Raji (cell line): ENCODE data around the gene NBL1.

Source experiments
- POLR2A ChIP-seq: IDR thresholded peaks from 2 replicates; pipeline ENCODE4 v1.6.1; 2011; ENCODE audit warnings: low read depth, low read length, control low read depth; ENCODE audit not compliant: insufficient read depth

The NBL1 gene

DNA sequence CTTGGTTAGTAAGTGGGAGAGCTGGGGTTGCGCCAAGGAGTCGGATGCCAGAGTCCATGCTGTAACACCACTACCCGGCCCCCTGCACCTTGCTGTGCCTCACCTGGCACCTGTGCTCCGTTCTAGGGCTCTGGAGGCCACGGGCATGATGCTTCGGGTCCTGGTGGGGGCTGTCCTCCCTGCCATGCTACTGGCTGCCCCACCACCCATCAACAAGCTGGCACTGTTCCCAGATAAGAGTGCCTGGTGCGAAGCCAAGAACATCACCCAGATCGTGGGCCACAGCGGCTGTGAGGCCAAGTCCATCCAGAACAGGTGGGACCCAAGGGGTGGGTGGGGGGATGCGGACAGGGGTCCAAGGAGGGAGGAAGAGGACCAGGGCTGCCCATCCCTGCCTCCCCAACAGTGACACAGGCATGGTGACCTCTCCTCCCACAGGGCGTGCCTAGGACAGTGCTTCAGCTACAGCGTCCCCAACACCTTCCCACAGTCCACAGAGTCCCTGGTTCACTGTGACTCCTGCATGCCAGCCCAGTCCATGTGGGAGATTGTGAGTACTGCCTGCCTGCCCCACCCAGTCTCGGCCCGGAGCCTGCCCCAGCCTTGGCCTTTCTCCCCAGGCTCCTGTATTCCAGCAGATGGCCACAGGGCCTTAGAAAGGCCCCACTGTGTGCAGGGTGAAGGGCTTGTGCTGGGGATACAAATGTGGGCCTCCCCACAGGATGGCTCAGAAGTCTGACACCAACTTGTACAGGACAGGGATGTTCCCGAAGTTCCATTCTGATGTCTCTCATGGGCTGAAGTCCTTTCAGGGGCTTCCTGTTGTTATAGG lies 11.0 kb downstream of the NBL1 start:
- no peak for TF ChIP-seq POLR2A

DNA sequence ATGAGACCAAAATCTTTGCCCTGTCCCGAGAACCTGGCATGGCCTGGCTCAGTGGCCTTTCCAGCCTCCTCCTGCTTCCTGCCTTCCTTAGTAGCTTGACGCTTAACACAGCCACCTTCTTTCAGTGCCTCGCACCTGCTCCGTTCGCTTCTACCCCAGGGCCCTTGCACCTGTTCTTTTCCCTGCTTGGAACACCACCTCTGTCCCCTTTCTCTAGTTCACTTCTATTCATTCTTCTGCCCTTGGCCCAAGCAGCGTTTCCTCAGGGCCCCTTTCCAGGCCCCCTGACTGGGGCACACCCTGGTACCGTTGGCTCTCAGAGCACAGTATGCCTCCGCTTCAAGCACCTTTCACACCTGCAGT lies 11.6 kb downstream of the NBL1 start:
- TF ChIP-seq POLR2A = no peak

- TF ChIP-seq POLR2A = no peak
These were observed 12.1 kb downstream of the NBL1 start for GRCh38 chr1:19656134-19656779.

DNA sequence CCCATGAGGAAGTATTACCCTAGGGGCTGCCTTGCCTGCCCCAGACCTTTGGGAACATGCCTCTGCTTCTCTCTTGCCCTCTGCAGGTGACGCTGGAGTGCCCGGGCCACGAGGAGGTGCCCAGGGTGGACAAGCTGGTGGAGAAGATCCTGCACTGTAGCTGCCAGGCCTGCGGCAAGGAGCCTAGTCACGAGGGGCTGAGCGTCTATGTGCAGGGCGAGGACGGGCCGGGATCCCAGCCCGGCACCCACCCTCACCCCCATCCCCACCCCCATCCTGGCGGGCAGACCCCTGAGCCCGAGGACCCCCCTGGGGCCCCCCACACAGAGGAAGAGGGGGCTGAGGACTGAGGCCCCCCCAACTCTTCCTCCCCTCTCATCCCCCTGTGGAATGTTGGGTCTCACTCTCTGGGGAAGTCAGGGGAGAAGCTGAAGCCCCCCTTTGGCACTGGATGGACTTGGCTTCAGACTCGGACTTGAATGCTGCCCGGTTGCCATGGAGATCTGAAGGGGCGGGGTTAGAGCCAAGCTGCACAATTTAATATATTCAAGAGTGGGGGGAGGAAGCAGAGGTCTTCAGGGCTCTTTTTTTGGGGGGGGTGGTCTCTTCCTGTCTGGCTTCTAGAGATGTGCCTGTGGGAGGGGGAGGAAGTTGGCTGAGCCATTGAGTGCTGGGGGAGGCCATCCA lies 12.8 kb downstream of the NBL1 start:
- TF ChIP-seq POLR2A = no peak

DNA sequence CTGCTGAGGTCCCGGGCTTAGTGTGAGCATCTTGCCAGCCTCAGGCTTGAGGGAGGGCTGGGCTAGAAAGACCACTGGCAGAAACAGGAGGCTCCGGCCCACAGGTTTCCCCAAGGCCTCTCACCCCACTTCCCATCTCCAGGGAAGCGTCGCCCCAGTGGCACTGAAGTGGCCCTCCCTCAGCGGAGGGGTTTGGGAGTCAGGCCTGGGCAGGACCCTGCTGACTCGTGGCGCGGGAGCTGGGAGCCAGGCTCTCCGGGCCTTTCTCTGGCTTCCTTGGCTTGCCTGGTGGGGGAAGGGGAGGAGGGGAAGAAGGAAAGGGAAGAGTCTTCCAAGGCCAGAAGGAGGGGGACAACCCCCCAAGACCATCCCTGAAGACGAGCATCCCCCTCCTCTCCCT lies 13.4 kb downstream of the NBL1 start:
- no peak for TF ChIP-seq POLR2A

GRCh38 chr1:19658186-19658585 lies 14.1 kb downstream of the NBL1 start:
- TF ChIP-seq POLR2A = no peak

DNA sequence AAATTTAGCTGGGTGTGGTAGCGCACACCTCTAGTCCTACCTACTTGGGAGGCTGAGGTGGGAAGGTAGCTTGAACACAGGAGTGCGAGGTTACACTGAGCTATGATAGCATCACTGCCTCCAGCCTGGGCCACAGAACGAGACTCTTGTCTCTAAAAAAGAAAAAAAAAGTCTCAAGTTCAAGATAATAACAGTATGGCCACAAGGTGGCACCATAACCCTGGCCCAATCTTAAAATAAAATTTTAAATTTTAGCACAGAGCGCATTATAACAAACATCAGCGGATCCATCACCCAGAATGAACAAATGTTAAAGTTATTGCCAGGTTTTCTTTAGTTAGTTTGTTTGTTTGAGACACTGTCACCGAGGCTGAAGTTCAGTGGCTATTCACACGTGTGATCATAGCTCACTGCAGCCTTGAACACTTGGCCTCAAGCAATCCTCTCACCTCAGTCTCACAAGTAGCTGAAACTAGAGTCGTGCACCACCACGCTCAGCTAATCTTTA lies 17.7 kb downstream of the NBL1 start:
- no peak for TF ChIP-seq POLR2A

DNA sequence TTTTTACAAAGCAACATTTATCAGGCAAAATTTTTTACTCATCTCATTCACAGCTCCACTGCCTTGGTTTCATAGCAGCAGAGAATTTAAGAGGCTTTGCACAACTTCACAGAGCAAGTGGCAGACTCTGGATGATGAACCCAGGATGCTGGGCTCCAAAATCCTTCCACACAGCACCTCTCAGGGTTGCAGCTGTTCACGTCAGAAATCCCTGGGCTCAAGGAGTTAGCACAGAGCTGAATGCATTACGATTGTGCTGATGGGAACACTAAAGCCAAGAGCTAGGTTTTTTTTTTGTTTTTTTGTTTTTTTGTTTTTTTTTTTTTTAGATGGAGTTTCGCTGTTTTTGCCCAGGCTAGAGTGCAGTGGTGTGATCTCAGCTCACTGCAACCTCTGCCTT lies 18.2 kb downstream of the NBL1 start:
- TF ChIP-seq POLR2A = no peak

DNA sequence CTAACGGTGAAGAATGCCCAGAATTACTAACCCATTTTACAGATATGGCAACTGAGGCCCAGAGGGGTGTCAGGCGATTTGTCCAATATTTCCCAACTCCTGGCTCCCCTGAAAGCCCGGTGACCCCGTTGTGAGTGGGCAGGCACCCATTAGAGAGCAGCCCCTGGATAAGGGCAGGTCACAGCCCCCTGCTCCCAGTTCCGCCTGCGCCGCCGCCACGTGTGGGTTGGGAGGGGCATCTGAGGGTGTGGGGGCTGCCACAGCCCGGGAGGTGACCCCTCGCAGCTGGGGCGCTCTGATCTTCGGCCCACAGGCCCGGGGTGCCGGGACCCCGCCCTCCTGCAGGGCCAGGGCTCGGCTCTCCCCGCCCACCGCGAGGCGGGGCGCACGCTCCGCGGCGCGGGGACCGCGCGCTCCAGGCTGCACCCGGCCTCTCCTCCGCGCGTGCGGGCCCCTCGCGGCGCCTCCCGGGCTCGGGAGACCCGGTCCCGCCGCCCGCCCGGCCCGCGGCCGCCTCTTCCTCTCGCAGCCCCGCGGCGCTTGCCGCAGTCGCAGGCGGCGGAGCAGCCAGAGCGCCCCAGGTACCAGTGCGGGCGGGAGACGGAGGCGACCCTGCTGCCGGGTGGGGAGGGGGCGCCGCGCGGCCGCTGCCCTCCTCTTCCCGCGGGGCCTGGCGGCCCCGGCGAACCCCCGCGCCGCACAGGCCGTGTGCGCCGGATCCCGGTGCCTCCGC lies 20.5 kb downstream of the NBL1 start, which contains the start of gene HTR6:
Gene HTR6 (plus strand): TSS at position 423 of the 733 bp plus-strand sequence. CDS start 879 bp downstream, outside the sequence.
- TF ChIP-seq POLR2A = no peak

- no peak for TF ChIP-seq POLR2A
These were observed 21.0 kb downstream of the NBL1 start for GRCh38 chr1:19665186-19665495.

GRCh38 chr1:19665496-19666465 lies 21.7 kb downstream of the NBL1 start:
- no peak for TF ChIP-seq POLR2A

- no peak for TF ChIP-seq POLR2A
These were observed 24.8 kb downstream of the NBL1 start for GRCh38 chr1:19668888-19669287.

- no peak for TF ChIP-seq POLR2A
These were observed 26.7 kb downstream of the NBL1 start for GRCh38 chr1:19670787-19671186.

GRCh38 chr1:19672237-19672636 lies 28.1 kb downstream of the NBL1 start:
- TF ChIP-seq POLR2A = no peak
